HG03064 (cell line): Measurements from ENCODE around the gene PXN.

Source experiments
- ATAC-seq: cut with Tn5 transposase; IDR thresholded peaks from one replicate; pipeline ENCODE4 v1.9.1; 2021; ENCODE audit warnings: low read depth; ENCODE audit not compliant: unreplicated experiment

PXN gene

GRCh38 chr12:120265473-120266179, at the start of gene PXN:
Gene PXN (minus strand): TSS chr12:120265730. CDS start chr12:120265629, 101 bp downstream.
- peak; percentile 70 for ATAC-seq

- ATAC-seq, result no peak
Observed at GRCh38 chr12:120314220-120314619, 48.7 kb upstream of the PXN start.

DNA sequence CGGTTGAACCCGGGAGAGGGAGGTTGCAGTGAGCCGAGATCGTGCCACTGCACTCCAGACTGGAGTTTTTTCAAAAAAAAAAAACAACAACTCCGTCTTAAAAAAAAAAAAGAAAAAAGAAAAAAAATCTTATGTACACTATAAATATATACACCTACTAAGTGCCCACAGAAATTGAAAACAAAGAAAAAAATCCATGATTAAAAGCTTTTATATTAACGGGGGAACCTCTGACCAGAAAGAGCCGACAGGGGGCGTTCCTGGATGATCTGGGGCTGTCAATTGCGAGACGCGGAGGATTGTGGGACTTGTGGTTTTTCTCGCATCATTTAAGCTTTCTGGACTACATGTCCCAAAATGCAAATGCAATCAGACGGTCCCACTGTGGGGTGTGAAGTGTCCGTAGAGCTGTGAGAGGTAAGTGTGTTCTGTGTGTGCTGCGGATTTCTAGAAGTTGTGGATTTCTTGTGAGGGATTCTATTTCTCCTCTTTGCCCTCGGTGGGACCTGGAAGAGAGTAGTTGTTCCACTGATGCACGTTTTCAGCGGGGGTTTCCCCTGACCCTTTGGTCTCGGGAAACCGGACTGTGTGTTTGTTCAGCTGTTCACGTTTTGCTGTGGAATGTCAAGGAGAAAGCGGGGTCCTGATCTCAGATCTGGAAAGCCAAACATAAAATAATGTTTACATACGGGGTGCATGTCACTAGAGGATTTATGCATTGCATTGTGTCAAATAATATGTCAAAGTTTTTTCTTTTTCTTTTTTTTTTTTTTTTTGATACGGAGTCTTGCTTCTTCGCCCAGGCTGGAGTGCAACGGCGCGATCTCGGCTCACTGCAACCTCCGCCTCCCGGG, 36.7 kb upstream of the PXN start, which contains the start of gene SIRT4:
SIRT4 (plus strand) TSS at position 360 of the 854 bp plus-strand sequence. CDS start 1,241 bp downstream, outside the sequence.
- ATAC-seq, result peak; percentile 95

DNA sequence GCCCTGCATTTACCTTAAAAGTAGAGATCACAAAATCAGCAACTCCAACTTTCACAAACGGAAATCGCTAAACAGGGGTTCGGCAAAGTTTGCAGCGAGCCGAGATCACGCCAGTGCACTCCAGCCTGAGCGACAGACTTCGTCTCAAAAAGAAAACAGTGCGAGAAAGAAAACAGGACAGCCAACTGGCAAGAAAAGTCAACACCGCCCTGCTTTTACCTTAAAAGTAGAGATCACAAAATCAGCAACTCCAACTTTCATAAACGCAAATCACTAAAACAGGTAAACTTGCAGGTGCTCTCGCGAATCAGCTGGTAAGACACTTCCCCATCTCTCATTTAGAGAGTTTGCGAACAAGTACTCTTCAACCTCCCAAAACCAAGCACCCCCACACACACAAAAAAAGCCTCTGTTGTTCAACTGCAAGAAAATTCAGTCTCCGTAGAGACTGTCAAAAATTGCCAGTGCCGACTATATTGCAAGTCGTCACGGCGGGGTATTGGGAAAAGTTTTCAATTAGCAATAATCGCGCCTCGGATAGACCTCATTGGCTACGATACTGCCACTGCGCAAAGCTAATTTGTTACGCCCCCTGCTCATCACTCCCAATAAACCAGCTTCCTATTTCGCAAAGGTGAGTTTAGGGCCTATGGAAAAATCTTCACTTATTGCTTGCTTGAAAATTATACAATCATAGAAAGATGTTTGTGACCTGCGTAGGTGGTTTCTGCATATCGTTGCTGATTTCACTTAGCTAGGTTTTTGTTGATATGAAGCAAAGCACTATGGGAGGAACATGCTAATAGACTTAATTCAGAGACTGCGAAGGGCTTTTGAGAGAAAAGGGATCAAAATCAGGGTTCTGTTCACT, 27.4 kb upstream of the PXN start, which contains the start of gene RNU4-1:
RNU4-1 (minus strand) TSS at position 577 of the 871 bp plus-strand sequence.
- ATAC-seq, result peak; percentile 55

- ATAC-seq, result peak; percentile 5
Observed at GRCh38 chr12:120292411-120292660, 26.8 kb upstream of the PXN start.

- ATAC-seq, result no peak
Observed at GRCh38 chr12:120290609-120291305, 25.2 kb upstream of the PXN start.

DNA sequence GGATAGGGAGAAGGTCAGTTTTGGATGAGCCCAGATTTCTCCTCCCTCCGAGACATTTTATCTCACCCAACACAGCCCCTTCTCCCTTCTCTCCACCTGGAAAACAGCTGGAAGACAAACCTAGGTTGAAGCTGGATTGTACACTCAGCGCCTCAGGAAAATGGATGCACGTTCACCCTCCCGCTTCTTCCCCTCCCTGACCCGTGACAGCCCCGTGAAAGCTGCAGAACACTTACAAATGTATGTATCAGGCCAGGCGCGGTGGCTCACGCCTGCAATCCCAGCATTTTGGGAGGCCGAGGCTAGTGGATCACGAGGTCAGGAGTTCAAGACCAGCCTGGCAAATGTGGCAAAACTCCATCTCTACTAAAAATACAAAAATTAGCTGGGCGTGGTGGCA, 22.0 kb upstream of the PXN start:
- no peak for ATAC-seq

DNA sequence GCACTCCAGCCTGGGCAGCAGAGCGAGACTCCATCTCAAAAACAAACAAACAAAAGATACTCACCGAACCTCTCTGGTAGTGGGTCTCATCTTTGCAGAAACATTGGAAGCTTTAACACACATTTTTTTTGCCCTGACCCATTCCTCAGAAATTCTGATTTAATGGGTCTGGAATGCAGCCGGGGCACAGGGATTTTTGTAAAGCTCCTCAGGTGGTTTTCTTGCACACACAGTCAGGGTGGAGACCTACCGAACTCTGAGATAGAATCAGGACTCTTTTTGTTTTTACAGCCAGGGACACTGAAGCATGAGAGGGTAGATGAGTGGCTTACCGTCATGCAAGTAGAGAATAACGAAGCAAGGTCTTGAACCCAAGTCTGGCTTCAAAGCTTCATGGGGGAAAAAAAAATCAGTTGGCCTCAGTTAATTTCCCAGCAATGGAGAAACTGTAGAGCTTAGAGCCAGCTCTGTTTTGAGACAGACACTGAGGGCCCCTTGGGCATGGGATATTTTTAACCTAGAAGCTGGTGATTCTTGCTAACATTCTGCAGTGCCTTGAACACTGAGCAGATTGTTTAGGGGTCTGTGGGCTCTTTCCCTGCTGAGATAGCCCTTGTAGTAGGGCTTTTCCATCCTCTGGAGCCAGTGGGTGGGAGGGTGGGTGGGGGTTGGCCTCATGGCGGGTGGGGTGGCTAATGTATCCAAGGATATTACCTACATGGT, 21.4 kb upstream of the PXN start:
- ATAC-seq, result no peak

DNA sequence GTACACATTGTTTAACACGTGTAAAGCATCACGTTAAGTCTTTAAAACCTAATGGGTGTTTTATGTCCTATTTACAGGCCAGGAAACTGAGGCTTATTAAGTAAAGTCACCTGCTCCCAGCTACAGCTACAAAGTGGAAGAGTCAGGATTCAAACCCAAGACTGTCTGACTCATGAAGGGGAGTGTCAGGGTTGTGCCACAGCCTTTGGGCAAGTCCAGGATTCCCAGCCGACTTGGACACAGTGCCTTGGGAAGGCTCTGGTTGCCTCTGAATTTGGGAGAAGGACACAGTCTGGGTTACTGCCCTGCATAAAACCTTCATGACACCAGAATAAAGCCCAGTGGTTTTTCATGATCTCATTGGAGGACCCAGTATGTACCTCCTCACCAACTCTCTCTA, 18.9 kb upstream of the PXN start:
- no peak for ATAC-seq

DNA sequence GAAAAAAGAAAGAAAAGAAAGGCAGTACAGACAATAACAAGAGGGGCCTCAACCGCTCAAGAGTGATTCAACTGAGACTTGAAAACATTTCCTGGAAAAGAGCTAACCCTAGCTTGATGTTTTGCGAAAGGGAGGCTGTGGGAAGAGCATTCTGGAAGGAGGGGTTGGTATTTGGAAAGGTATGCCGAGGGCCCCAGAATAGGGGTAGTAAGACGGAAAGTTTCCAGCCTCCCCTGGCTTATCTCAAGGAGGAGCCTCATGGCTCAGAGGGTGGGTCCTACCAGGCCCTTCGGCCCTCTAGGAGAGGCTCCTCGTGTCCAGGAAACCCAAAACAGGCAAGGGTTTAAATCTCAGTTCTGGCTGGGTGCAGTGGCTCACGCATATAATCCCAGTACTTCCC, 17.8 kb upstream of the PXN start:
- ATAC-seq, result no peak

DNA sequence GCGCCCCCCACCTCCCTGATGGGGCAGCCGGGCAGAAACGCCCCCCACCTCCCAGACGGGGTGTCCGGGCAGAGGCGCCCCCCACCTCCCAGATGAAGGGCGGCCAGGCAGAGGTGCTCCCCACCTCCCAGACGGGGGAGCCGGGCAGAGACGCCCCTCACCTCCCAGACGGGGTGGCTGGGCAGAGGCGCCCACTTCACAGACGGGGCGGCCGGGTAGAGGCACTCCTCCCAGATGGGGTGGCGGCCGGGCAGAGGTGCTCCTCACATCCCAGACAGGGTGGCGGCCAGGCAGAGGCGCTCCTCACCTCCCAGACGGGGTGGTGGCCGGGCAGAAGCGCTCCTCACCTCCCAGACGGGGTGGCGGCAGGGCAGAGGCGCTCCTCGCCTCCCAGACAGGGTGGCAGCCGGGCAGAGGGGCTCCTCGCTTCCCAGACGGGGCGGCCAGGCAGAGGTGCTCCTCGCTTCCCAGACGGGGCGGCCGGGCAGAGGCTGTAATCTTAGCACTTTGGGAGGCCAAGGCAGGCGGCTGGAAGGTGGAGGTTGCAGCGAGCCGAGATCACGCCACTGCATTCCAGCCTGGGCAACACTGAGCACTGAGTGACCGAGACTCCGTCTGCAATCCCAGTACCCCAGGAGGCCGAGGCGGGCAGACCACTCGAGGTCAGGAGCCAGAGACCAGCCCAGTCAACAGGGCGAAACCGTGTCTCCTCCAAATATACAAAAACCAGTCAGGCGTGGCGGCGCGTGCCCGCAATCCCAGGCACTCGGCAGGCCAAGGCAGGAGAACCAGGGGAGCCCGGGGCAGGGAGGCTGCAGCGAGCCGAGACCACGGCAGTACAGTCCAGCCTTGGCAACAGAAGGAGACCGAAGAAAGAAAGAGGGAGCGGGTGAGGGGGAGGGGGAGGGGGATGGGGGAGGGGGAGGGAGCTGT, 12.9 kb upstream of the PXN start:
- ATAC-seq, result no peak

DNA sequence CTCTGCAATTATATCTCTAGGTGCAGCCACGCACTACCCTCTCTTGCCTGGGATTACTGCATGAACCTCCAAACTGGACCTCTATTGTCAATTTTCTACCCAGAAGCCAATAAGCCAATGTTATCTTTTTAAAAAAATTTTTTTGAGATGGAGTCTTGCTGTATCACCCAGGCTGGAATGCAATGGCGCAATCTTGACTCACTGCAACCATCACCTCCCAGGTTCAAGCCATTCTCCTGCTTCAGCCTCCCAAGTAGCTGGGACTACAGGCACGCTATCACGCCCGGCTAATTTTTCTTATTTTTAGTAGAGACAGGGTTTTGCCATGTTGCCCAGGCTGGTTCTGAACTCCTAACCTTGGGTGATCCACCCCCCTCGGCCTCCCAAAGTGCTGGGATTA, 11.2 kb upstream of the PXN start:
- no peak for ATAC-seq

DNA sequence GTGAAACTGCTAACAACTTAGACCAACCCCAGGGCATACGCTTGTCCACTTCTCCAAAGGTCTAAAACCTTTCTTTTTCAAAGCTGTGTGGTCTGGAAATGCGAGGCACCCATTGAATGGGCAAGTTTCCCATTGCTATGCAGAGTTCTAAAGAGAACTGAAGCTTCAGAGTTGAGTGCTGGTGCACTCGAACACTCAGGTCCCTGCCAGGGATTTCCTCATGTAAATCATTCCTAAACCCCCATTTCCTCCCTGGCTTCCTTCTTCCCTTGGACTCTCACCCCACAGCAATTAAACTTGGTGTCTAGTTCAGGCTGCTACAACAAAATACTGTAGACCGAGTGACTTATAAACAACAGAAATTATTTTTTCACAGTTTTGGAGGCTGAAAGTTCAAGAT, 2.2 kb upstream of the PXN start:
- ATAC-seq, result no peak

DNA sequence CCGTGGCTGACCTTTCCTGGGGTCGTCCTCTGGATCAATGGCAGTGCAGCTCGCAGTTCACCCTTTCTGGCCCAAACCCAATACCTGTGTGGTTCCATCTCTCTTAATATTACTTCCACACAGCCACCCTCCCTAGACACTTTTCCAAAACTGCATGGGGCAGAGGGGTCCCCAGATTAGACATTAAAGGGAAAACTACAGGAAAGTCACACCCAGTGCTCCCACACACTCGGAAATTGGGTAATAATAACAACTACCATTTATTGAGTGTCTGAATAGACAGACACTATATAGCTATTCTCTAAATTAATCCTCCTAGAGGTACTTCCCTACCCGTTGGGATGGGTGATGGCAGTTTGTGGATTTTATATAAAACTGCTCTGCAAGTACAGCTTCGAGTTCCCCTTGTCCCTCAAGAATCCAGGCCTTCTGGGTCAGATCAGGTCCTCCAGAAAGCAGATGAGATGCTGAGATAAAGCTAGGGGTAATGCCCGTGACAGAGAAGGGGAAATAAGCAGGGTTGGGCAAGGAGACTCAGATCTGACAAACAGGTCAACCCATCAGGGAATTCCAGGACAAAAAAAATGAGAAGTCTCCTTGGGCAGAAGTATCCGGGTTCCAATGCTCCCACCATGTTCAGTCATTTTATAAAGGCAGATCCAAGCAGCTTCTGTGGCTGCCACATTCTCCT, 795 bp upstream of the PXN start:
- ATAC-seq, result no peak

DNA sequence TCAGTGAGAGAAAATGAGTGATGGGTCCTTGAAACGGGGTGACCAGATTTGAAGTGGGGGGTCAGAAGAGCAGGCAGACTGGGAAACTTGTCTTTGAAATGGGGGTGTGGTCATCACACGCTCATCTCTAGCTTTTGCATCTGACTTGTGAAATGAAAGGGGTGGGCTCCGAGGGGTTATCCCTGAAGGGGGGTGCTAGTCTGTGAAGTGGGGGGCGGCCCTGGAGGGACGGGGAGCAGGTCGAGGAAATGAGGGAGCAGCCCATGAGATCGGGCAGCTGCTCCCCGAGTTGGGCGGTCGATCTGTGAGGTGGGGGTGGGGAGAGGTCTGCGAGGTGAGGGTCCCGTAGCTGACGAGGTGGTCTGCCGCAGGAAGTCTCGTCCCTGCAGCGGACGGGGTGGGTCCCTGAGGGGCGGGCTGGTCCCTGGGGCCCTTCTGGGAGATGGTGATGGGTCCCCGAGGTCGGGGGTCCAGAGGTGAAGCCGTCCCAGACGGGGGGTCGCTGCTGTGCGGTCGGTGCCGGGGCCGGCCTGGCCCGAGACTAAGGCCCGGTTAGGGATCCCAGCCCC, 542 bp downstream of the PXN start:
- ATAC-seq, result no peak

DNA sequence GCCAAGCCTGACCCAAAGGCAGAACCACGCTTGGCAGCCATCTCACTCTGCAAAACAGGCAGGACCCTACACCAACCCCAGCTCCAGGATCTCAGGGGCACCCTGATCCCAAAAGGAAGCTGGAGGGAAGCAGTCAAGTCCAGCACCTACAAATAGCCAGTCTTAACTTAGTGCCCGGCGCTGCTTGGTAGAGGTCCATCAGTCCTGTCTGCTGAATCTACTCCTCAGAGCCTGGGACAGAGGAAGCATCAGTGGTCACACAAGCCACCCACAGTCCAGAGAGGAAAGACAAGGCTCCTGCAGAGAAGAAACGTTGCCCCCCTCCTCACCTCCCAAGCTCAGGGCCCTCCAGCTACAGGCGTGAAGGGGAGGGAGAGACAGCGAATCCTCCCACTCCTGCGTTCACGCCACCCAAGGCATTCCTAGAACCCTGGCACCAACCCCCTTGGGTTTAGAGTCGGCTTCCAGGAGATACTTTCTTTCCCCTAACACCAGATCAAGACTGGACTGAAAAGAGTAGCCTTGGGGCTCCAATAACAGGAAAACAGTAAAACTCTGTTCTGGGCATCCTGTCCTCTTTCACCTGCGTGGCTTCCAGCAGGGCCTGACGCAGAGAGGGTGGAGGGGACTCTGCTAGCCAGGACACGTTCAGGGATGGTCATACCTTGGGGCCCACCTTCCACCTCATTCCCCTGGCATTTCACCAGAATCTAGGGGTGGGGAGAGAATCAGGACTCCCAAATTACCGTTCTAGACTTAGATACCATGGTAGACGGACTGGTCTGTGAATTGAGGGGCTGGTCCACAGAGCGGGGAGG, 1.2 kb downstream of the PXN start:
- ATAC-seq, result no peak

GRCh38 chr12:120263748-120264085, 1.8 kb downstream of the PXN start:
- no peak for ATAC-seq
